GM19035 (cell line): ENCODE data around the gene TGFB3.
"Not testable (repeated sequence)": the region's sequence is repeated elsewhere in the genome, so short reads cannot be mapped to it uniquely, and the experiment has no call there.

Source experiments
- ATAC-seq: cut with Tn5 transposase; IDR thresholded peaks from one replicate; pipeline ENCODE4 v1.9.1; 2021; ENCODE audit not compliant: unreplicated experiment

Gene TGFB3

DNA sequence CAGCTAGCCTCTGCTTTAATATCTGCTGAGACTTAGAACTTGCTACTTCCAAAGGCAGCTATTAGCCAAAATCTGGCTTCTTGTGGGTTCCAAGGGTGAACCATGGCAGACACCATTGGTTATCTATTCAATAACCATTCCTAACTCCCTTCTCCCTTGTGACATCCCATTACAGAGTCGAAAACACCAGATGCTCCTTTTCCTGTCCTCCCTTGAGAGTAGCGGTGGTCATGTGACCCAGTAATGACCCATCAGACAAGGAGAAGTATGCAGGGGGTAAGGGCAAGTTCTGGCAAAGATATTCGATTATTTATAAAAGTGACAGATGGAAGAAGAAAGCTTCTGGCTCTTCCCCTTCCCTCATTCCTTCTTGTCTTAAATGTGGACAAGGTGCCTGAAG, 20.1 kb downstream of the TGFB3 start:
- ATAC-seq, result no peak

DNA sequence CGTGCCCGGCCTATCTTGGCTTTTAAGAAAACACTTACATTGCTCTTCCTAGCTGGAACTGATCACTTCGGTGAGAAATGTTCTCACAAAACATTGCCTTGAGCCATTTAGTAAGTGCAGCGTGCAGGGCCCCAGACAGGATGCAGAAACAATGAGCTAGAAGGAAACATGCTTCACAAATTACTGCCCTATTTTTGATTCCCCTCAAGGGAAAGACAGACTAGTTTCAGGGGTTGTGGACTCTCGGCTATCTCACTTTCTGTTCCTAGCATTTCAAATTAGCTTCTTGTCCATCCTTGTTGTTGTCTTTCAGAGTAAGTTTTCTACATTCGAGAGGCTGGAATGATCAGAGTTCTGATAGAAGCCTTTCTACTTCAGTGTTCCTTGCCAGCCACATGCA, 21.6 kb downstream of the TGFB3 start:
- ATAC-seq, result peak; percentile 70

DNA sequence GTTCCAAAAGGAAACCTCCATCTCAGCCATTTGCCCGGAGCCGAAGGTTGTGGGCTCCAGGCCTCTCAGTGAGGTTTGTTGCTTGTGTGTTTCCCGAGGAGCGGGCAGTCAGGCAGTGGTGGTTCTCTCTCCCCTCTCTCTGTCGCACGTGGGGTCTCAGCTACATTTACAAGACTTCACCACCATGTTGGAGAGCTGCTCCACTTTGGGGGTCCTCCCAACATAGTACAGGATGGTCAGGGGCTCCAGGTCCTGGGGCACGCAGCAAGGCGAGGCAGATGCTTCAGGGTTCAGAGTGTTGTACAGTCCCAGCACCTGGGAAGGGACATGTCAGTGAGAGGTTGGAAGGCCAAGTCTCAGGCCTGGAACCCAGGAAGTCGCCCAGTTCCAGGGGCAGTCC, 22.8 kb downstream of the TGFB3 start:
- no peak for ATAC-seq

- ATAC-seq, result no peak
These were observed 29.3 kb downstream of the TGFB3 start for GRCh38 chr14:75952489-75952888.

GRCh38 chr14:75946785-75947184, 35.0 kb downstream of the TGFB3 start:
- ATAC-seq, result no peak

GRCh38 chr14:75944607-75945241, 37.1 kb downstream of the TGFB3 start:
- ATAC-seq, result no peak

DNA sequence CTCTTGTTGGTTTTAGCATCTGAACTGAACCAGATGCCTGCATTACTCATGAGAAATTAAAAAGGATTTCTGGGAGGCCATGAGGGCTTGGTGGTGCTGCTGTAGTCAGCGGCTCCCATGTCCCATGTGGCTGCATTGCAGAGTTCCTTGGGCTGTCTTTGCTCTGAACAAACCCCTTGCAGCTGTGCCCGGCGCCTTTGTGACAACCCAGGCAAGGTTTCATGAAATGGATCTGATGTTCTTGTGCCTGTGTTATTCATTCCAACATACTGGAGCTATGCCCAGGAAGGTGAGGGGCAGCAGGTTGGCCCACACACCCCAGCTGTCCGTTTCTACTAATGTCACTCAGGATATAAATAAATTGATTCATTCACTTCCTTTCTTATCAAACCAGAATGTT, 40.8 kb downstream of the TGFB3 start:
- ATAC-seq, result no peak

- ATAC-seq, result no peak
These were observed 42.6 kb downstream of the TGFB3 start for GRCh38 chr14:75939200-75939599.

DNA sequence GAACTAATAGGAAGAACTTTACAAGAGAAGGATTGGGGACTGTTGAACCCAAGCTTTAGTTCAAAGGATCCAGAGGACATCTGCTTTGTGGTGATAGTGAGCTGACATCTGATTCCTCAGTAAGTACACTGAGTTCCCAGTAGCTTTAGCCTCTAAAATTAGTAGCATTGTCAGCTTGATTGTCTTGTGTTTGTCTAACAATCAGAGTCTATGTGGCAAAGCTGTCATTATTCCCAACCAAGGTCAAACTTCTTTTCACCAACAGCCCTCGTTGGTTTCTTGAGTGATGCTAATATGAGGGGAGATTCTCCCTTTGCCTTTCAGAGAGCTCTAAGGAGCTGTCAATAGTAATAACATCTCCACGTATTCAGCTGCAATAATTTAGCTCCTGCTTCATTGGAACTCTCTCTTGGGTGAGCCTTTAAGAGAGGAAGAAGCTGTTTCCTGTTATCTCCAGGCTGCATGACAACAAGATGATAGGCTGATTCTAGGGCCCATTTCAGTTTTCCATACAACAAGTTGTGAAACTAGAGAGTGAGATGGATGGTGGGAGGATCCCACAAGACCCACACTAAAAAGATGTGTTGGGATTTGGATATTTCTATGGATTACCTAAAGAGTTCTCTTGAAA, 46.7 kb downstream of the TGFB3 start:
- ATAC-seq, result no peak

DNA sequence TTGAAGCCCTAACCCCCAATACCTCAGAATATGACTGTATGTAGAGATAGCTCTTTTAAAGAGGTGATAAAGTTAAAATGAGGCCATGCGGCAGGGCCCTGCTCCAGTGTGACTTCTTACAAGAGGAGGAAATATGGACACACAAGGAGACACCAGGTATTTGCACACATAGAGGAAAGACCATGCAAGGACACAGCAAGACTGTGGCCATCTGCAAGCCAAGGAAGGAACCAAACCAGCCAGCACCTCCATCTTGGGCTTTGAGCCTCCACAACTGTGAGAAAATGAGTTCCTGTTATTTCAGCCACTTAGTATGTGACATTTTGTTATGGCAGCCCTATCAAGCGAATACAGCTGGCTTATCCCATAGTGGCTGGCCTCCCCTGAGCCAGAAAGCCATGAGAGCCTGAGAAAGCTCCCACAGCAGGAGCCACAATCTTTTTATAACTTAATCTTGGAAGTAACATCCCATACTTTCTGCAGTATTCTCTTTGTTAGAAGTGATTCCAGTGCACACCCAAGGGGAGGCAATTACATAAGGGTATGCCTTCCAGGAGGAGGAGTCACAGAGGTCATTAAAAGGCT, 48.0 kb downstream of the TGFB3 start:
- no peak for ATAC-seq

DNA sequence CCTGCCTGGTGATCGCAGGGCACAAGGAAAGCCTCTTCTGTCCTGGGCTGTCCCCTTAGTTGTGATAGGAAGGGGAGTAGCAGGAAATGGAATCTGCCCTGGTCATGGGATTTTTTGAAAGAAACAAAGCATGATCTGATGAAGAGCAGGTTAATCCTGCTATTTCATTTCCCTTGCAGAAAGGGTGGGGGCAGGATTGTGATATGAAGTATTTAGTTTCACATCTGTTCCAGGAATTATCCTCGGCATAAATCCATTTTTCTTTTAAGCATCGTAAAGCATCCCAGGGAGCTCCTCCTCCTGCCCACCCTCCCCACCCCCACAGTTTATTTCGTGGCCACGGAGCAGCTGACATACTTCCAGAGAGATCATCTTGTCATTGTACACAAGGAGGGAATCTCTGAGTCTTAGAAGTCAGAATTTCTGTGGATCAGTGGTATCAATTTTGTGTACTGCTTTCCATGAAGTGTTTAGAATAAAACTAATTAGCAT, 53.1 kb downstream of the TGFB3 start:
- ATAC-seq, result no peak

DNA sequence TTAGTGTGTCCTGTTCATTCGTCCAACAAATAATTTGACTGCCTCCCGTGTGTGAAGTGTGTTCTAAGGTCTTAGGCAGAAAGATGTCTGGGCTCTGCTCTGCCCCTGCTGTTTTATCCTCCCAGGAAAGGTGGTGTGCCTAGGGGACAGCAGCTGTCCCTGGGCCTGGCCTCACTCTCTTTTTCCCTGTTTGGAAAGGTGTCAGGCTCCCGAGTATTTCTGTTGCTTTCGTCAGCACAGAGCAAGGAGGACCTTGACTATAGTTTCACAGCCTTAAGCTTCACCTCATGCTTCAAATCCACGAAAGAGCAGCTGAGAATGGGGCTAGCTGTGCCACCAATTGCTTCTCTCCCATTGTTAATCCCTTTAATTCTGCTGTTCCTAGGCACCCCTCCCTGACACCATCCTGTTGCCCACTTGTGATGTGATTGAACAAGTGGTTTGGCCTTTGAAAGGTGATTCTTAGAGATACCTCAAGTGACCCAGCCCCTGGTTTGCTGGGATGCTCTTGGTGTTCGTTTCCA, 54.2 kb downstream of the TGFB3 start:
- no peak for ATAC-seq

DNA sequence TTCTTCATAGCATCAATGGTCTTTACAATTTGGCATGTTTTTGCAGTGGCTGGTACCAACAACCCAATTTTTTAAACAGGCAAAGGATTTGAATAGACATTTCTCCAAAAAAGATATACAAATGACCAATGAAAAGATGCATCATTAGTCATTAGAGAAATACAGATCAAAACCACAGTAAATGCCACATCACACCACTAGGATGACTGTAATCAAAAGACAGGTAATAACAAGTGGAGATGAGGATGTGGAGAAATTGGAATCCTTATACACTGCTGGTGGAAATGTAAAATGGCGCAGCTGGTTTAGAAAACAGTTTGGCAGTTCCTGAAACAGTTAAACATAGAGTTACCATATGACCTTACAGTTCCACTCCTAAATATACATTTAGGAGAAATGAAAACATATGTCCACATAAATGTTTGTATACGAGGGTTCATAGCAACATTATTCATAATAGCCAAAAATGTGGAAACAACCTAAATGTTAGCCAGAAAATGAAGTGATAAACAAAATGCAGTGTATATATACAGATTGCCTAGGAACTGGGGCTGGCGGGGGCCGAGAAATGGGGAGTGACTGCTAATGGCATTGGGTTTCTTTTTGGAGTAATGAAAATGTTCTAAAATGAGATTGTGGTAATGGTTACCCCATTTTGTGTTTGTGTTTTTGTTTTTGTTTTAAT, 55.2 kb downstream of the TGFB3 start:
- ATAC-seq, result no peak

DNA sequence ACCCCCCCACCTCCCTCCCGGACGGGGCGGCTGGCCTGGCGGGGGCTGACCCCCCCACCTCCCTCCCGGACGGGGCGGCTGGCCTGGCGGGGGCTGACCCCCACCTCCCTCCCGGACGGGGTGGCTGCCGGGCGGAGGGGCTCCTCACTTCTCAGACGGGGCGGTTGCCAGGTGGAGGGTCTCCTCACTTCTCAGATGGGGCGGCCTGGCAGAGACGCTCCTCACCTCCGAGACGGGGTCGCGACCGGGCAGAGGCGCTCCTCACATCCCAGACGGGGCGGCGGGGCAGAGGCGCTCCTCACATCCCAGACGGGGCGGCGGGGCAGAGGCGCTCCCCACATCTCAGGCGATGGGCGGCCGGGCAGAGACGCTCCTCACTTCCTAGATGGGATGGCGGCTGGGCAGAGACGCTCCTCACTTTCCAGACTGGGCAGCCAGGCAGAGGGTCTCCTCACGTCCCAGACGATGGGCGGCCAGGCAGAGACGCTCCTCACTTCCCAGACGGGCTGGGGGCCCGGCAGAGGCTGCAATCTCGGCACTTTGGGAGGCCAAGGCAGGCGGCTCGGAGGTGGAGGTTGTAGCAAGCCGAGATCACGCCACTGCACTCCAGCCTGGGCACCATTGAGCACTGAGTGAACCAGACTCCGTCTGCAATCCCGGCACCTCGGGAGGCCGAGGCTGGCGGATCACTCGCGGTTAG, 56.5 kb downstream of the TGFB3 start:
- ATAC-seq, result not testable (repeated sequence)

- ATAC-seq, result not testable (repeated sequence)
These were observed 61.4 kb downstream of the TGFB3 start for GRCh38 chr14:75920421-75920820.

GRCh38 chr14:75917946-75918335, 63.9 kb downstream of the TGFB3 start:
- no peak for ATAC-seq

- no peak for ATAC-seq
These were observed 64.4 kb downstream of the TGFB3 start for GRCh38 chr14:75917322-75917945.

DNA sequence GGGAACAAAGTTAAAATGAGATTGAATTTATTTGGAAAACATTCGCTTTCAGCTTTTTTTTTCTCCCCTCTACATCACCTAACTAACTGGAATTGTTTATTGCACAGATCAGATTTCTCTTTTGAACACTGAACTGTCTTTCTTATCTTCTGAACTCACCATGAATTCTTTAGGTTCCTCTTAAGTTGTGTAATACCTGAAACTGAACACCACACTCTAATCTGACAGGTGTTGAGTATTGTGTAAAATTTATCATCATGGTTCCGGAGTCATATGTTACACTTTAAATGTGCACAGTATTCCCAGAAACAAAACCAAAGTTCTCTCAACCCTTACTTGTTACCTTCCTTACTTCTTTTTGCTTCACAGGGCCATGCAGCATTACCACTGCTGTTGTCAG, 66.8 kb downstream of the TGFB3 start:
- ATAC-seq, result no peak

GRCh38 chr14:75913183-75913582, 68.6 kb downstream of the TGFB3 start:
- no peak for ATAC-seq

DNA sequence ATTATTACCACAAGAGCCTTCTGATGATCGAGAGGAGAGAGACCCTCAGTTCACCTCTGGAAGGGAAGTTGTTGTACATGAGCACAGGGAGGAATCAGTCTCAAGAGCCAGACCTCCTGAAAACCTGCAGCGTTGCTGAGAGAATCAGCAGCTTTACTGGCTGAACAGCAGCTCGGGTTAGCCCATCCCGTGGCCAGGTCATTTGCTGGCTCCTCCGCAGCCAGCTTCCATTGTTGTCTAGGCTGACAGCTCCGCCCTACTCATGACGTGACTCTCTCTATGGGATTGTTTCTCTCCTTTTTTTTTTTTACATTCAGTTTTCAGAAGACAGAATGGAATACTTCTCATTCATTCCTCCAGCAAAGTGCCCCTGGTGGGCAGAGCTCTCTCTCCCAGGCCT, 69.9 kb downstream of the TGFB3 start:
- no peak for ATAC-seq

DNA sequence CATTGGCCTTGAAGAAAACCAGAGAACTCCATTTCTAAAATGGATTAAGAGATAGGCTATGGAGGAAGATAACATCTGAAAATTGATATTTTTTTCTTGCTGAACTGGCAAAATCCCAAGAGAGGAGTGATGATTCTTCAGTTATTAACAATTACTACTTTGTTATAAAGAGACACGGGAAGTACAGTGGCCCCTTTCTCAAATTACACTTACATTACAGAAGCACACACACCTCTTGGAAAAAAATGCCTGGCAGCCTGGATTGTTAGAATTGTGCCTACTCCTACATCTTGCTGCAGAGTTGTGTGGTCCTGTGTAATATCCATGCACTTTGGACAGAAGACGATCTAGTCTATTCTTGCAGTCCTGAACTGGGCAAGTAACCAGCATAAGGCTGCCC, 71.7 kb downstream of the TGFB3 start:
- no peak for ATAC-seq
